Esophagus squamous epithelium (tissue), 5 donors: ENCODE measurements around the gene GPX5. TPM values are rescaled to one million over a fixed set of nuclear protein-coding genes. Genes with fewer than 3 reads are reported as not detected.

Source experiments
- DNase-seq: peaks from one replicate; lab custom pipeline; 2025; lab: John Stamatoyannopoulos, UW
- H3K27ac ChIP-seq, 4 donors: fragments of 200-600 bp; sonication (generic); one replicate each; pipeline ENCODE4 v1.5.1; 2016 to 2019; ENCODE audit warnings: mild to moderate bottlenecking in 1 of 4
- H3K27me3 ChIP-seq, 4 donors: fragments of 200-600 bp; sonication (generic); 1 replicate in 3 of 4; 2 replicates in 1 of 4; pipeline versions ENCODE4 v1.5.1 to v1.6.0; 2017 to 2021; ENCODE audit warnings: antibody characterized with exemption in 1 of 4
- H3K36me3 ChIP-seq, 3 donors: fragments of 200-600 bp; sonication (generic); one replicate each; pipeline ENCODE4 v1.5.1; 2016 to 2019
- H3K4me1 ChIP-seq, 3 donors: fragments of 200-600 bp; sonication (generic); one replicate each; pipeline ENCODE4 v1.5.1; 2017 to 2019
- H3K4me3 ChIP-seq, 4 donors: fragments of 200-600 bp; sonication (generic); 1 replicate in 3 of 4; 2 replicates in 1 of 4; pipeline ENCODE4 v1.5.1; 2016 to 2019; ENCODE audit warnings: mild to moderate bottlenecking in 2 of 4, moderate library complexity in 1 of 4
- H3K9me3 ChIP-seq, 3 donors: fragments of 200-600 bp; sonication (generic); one replicate each; pipeline ENCODE4 v1.5.1; 2016 to 2019
- POLR2A ChIP-seq, 4 donors: fragments of 450-650 bp; IDR thresholded peaks; one replicate each; pipeline ENCODE4 v1.6.1; 2017; ENCODE audit warnings: antibody characterized with exemption in 4 of 4, mild to moderate bottlenecking in 4 of 4, moderate library complexity in 3 of 4
- WGBS, 2 donors: methylation state at CpG; one replicate each; pipeline ENCODE4 v1.1.5; 2018; 5-methylcytosine and 5-hydroxymethylcytosine counted together
- intact Hi-C: fragments of 100-400 bp; cut with DNase I; formaldehyde crosslinking; loops from one replicate; pipeline ENCODE4 v1.15.0; 2022
- total RNA-seq, 4 donors: library from RNA; depleted of rRNA; stranded (reverse); fragments of >200 nt; gene quantifications; one replicate each; pipeline ENCODE4 v1.1.0, GENCODE V29; 2016
- TF ChIP-seq, protein P1 (sequence below), 6 experiments: fragments of 450-650 bp in 4 of 6; fragments of 200-600 bp in 2 of 6; sonication (generic) in 2 of 6; IDR thresholded peaks; one replicate each; pipeline ENCODE4 v1.5.1; 2016 to 2019; ENCODE audit warnings: antibody characterized with exemption in 6 of 6, mild to moderate bottlenecking in 4 of 6, moderate library complexity in 4 of 6
- donor health status: DM: yes; HTN: yes; CAD: no.

The GPX5 gene
- total RNA-seq, 4 donors from 2014 or later = not detected

- DNase-seq = no peak
- Histone ChIP-seq H3K36me3 (no peaks in the 10 kb centered on the region), H3K4me3 (no peak overlapping the region), H3K27me3 (peaks cover 0 to 57% (median 0%) of the 10 kb centered on the region in 4 donors), H3K27ac (no peak overlapping the region), H3K4me1 (no peaks in the 10 kb centered on the region), H3K9me3 (no peaks in the 10 kb centered on the region)
- intact Hi-C loops = no loop called here
- no peak for TF ChIP-seq POLR2A (IDR thresholded peaks at IDR 0.05)
- TF ChIP-seq, protein P1, sequence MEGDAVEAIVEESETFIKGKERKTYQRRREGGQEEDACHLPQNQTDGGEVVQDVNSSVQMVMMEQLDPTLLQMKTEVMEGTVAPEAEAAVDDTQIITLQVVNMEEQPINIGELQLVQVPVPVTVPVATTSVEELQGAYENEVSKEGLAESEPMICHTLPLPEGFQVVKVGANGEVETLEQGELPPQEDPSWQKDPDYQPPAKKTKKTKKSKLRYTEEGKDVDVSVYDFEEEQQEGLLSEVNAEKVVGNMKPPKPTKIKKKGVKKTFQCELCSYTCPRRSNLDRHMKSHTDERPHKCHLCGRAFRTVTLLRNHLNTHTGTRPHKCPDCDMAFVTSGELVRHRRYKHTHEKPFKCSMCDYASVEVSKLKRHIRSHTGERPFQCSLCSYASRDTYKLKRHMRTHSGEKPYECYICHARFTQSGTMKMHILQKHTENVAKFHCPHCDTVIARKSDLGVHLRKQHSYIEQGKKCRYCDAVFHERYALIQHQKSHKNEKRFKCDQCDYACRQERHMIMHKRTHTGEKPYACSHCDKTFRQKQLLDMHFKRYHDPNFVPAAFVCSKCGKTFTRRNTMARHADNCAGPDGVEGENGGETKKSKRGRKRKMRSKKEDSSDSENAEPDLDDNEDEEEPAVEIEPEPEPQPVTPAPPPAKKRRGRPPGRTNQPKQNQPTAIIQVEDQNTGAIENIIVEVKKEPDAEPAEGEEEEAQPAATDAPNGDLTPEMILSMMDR (IDR thresholded peaks at IDR 0.05) = no peak
- WGBS, 2 donors = 46 to 52% methylated on average over 8 of the region's 8 CpGs
These were observed 27.8 kb downstream of the GPX5 start for GRCh38 chr6:28553384-28553985.

GRCh38 chr6:28553986-28554881 is 28.6 kb downstream of the GPX5 start:
- peaks cover 0 to 54% (median 0%) of the 10 kb centered on the region in 4 donors for H3K27me3 ChIP-seq
- no peaks in the 10 kb centered on the region for H3K4me1 ChIP-seq
- no peaks in the 10 kb centered on the region for H3K9me3 ChIP-seq
- TF ChIP-seq, protein P1 (IDR thresholded peaks at IDR 0.05) = no peak
- no peak for TF ChIP-seq POLR2A (IDR thresholded peaks at IDR 0.05)
- intact Hi-C loops = no loop called here
- no peaks in the 10 kb centered on the region for H3K36me3 ChIP-seq
- no peak overlapping the region for H3K27ac ChIP-seq
- DNase-seq = no peak
- H3K4me3 ChIP-seq = no peak overlapping the region
- WGBS, 2 donors = 23 to 30% methylated on average over 24 to 25 of the region's 25 CpGs

DNA sequence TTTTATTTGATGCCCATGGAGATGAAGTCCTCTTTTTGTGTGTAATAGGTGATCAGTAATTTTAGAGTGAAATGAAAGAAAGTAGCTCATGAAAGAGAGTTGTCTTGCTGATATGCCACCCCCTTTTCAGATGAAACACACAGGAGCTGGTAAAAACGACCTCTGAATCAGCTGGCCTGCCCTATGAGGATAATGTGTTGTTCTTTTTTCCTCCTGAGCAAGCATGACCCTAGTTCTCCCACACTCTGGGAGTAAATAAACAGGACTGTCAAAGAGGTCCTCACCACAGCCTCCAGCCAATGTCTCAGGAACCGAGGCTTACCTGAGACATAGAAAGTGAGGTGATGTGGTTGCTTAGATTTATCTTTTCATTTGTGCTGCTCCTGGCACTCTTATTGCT is 29.5 kb downstream of the GPX5 start:
- Histone ChIP-seq H3K9me3 (no peaks in the 10 kb centered on the region), H3K4me3 (no peak overlapping the region), H3K27me3 (peaks cover 0 to 50% (median 0%) of the 10 kb centered on the region in 4 donors), H3K36me3 (no peaks in the 10 kb centered on the region), H3K4me1 (no peaks in the 10 kb centered on the region), H3K27ac (no peak overlapping the region)
- TF ChIP-seq POLR2A (IDR thresholded peaks at IDR 0.05) = no peak
- TF ChIP-seq, protein P1 (IDR thresholded peaks at IDR 0.05) = no peak
- no peak for DNase-seq
- intact Hi-C loops = no loop called here
- WGBS, 2 donors = 38 to 45% methylated on average over 2 of the region's 2 CpGs

DNA sequence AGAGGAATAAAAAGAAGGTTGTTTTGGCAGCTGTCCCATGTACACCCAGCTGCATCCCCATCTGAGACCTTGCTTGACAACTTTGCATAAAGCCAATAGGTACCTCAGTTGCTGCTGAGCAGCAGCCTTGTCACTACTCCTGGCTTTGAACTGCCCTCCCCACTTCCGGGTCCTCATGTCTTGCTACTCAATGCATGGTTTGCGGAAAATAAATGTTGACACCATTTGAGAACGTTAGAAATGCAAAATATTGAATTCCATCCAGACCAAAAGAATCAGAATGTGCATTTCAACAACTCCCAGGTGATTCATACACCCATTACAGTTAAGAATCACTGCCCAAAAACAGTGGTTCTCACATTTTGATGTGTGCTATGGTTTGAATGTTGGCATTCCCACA is 32.9 kb downstream of the GPX5 start:
- H3K27me3 ChIP-seq = peaks cover 0 to 39% (median 0%) of the 10 kb centered on the region in 4 donors
- intact Hi-C loops = no loop called here
- H3K4me1 ChIP-seq = no peaks in the 10 kb centered on the region
- no peak overlapping the region for H3K27ac ChIP-seq
- no peak for TF ChIP-seq POLR2A (IDR thresholded peaks at IDR 0.05)
- H3K36me3 ChIP-seq = no peaks in the 10 kb centered on the region
- H3K4me3 ChIP-seq = no peak overlapping the region
- no peaks in the 10 kb centered on the region for H3K9me3 ChIP-seq
- DNase-seq = no peak
- WGBS, 2 donors = 36 to 37% methylated on average over 3 of the region's 3 CpGs

DNA sequence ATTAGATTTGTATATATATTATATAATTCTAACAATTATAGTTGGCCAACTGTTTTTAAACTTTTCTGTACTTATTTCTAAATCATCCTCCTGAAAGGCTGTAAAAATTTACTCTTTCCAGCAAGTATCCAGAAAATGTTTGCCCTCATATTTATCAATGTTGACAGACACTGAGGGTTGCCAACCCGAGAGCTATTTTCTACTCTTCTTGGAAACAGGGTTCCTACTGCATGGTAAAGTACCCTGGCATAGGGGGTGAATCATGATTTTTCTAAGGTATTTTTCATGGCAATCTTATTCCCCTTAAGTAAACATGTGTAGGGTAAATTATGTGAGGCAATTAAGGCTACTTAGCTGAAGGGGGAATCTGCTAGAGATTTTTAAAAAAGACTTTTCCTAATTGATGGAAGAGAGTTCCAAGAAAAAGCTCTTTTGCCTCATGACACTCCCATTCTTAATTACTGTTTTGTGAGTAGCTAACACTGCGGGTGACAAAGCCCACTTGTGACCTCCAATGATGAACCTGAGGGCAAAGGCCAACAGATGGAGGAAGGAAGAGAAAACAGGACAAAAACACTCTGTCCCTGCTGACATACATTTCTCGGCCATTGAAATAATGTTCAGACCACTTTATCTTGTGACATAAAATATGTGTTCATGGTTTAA is 37.9 kb downstream of the GPX5 start:
- no peak for TF ChIP-seq POLR2A (IDR thresholded peaks at IDR 0.05)
- TF ChIP-seq, protein P1 (IDR thresholded peaks at IDR 0.05) = no peak
- Histone ChIP-seq H3K9me3 (no peaks in the 10 kb centered on the region), H3K36me3 (no peaks in the 10 kb centered on the region), H3K27ac (no peak overlapping the region), H3K4me1 (no peaks in the 10 kb centered on the region), H3K27me3 (peaks cover 0 to 16% (median 0%) of the 10 kb centered on the region in 4 donors), H3K4me3 (no peak overlapping the region)
- intact Hi-C loops = no loop called here
- 43 to 52% methylated on average over 3 of the region's 3 CpGs for WGBS, 2 donors
- no peak for DNase-seq
